GM12872 (cell line): ENCODE results near the gene NRP2.

ENCODE experiments used
- CTCF ChIP-seq: IDR thresholded peaks from 3 replicates; pipeline ENCODE4 v1.5.1; 2011; ENCODE audit warnings: low read depth, mild to moderate bottlenecking, low read length, moderate library complexity; ENCODE audit not compliant: insufficient read depth

The NRP2 gene

GRCh38 chr2:205643391-205643885 lies 38.9 kb upstream of the NRP2 start:
- no peak for TF ChIP-seq CTCF

GRCh38 chr2:205644018-205644417 lies 38.3 kb upstream of the NRP2 start:
- TF ChIP-seq CTCF, result no peak

- TF ChIP-seq CTCF, result no peak
Observed at GRCh38 chr2:205646680-205647079, 35.6 kb upstream of the NRP2 start.

GRCh38 chr2:205650450-205650849 lies 31.9 kb upstream of the NRP2 start:
- no peak for TF ChIP-seq CTCF

- TF ChIP-seq CTCF, result no peak
Observed at GRCh38 chr2:205650931-205651330, 31.4 kb upstream of the NRP2 start.

- TF ChIP-seq CTCF, result no peak
Observed at GRCh38 chr2:205651719-205652118, 30.6 kb upstream of the NRP2 start.

GRCh38 chr2:205654878-205655605 lies 27.3 kb upstream of the NRP2 start:
- no peak for TF ChIP-seq CTCF
